K562 (cell line): ENCODE measurements around the gene CUEDC2. TPM values are rescaled to one million over a fixed set of nuclear protein-coding genes. Genes with fewer than 3 reads are reported as not detected.

ENCODE experiments used
- ATAC-seq: fragments of 200-7000 bp; cut with Tn5 transposase; 3 replicates; pipeline ENCODE4 v1.9.1; 2020; ENCODE audit warnings: moderate library complexity
- BruUV-seq: library from RNA; stranded (reverse); fragments of 400-500 nt; replicated peaks from 2 replicates; lab custom pipeline; 2021; lab: Mats Ljungman, UMichigan
- CTCF ChIA-PET: fragments of 300-600 bp; formaldehyde crosslinking; extraction: SDS; loops from one replicate; lab custom pipeline; 2021; ENCODE audit warnings: low intra/inter-chr PET ratio; lab: Yijun Ruan, JAX
- POLR2A ChIA-PET: fragments of 300-600, 350-650 bp; sonication (Branson Sonifier 250); formaldehyde crosslinking; extraction: SDS; loops from one replicate; lab custom pipeline; 2021; ENCODE audit warnings: antibody characterized with exemption, inconsistent platforms; lab: Yijun Ruan, JAX
- DNase-seq, 4 experiments: peaks; one replicate each; pipeline versions ENCODE4 v3.0.0 to v3.0.0-alpha.2; 2011 to 2018; ENCODE audit warnings: low spot score in 3 of 4, mixed read lengths in 3 of 4; ENCODE audit errors: extremely low read depth in 1 of 4
- FAIRE-seq: peaks from 2 replicates; lab custom pipeline; 2011; peaks lifted over from hg19 to GRCh38; lab: Jason Lieb, UNC
- H2AFZ ChIP-seq: 2 replicates; pipeline ENCODE4 v1.6.0; 2011; ENCODE audit warnings: low read depth, low read length, control low read depth, inconsistent platforms
- H3K27ac ChIP-seq: fragments of 200-600 bp; 3 replicates; pipeline ENCODE4 v1.8.0; 2011; ENCODE audit warnings: low read depth, mild to moderate bottlenecking, control low read depth, inconsistent platforms, low read length, moderate library complexity, mixed read lengths; ENCODE audit errors: extremely low read depth
- H3K27me3 ChIP-seq, 2 experiments: fragments of 300-600 bp in 1 of 2; 2 replicates in 1 of 2; 3 replicates in 1 of 2; pipeline versions ENCODE4 v1.6.0 to v1.8.0; 2011; ENCODE audit warnings: inconsistent platforms in 2 of 2, low read length in 2 of 2, mild to moderate bottlenecking in 1 of 2, mixed read lengths in 1 of 2, moderate library complexity in 1 of 2; ENCODE audit not compliant: control insufficient read depth in 2 of 2, insufficient read depth in 2 of 2
- H3K36me3 ChIP-seq: fragments of 300-600 bp; 3 replicates; pipeline ENCODE4 v1.8.0; 2011; ENCODE audit warnings: mild to moderate bottlenecking, low read length, inconsistent platforms; ENCODE audit not compliant: control insufficient read depth, insufficient read depth
- H3K4me1 ChIP-seq, 2 experiments: fragments of 200-600 bp in 1 of 2; replicated peaks in 1 of 2; 2 replicates in 1 of 2; 3 replicates in 1 of 2; pipeline versions ENCODE4 v1.5.1 to v1.8.0; 2011; ENCODE audit warnings: inconsistent platforms in 2 of 2, low read length in 2 of 2, mild to moderate bottlenecking in 1 of 2, mixed read lengths in 1 of 2, moderate library complexity in 1 of 2; ENCODE audit not compliant: control insufficient read depth in 2 of 2, insufficient read depth in 2 of 2
- H3K4me2 ChIP-seq: 2 replicates; pipeline ENCODE4 v1.6.1; 2011; ENCODE audit warnings: low read length, control low read depth, inconsistent platforms, mixed read lengths; ENCODE audit not compliant: insufficient read depth
- H3K4me3 ChIP-seq: fragments of 200-600 bp; sonication (generic), shearing (Covaris generic); 2 replicates; pipeline ENCODE4 v1.5.1; 2016; ENCODE audit warnings: control low read depth, inconsistent platforms
- H3K79me2 ChIP-seq: fragments of 200-600 bp; 3 replicates; pipeline ENCODE4 v1.8.0; 2011; ENCODE audit warnings: low read length, inconsistent platforms; ENCODE audit not compliant: control insufficient read depth, insufficient read depth
- H3K9ac ChIP-seq, 2 experiments: 2 replicates each; pipeline versions ENCODE4 v1.6.0 to v1.6.1; 2011; ENCODE audit warnings: low read depth in 2 of 2, low read length in 2 of 2, control low read depth in 1 of 2, inconsistent platforms in 1 of 2, mild to moderate bottlenecking in 1 of 2, mixed read lengths in 1 of 2; ENCODE audit not compliant: insufficient read depth in 1 of 2
- H3K9me1 ChIP-seq: one replicate; pipeline ENCODE4 v1.6.0; 2011; ENCODE audit warnings: inconsistent platforms, mild to moderate bottlenecking, low read length, moderate library complexity; ENCODE audit not compliant: control insufficient read depth, insufficient read depth
- H3K9me3 ChIP-seq: replicated peaks from 2 replicates; pipeline ENCODE4 v1.5.1; 2011; ENCODE audit warnings: low read depth, low read length, inconsistent platforms; ENCODE audit not compliant: control insufficient read depth, insufficient read depth
- H4K20me1 ChIP-seq: replicated peaks from 2 replicates; pipeline ENCODE4 v1.6.1; 2011; ENCODE audit warnings: low read length, inconsistent platforms, mixed read lengths; ENCODE audit not compliant: control insufficient read depth, insufficient read depth
- BCL6 ChIP-seq: fragments of 250-450 bp; sonication (Bioruptor Pico); IDR thresholded peaks from 2 replicates; pipeline ENCODE4 v1.4.0; 2020
- CGGBP1 ChIP-seq: fragments of 250-450 bp; sonication (Bioruptor Pico); IDR thresholded peaks from 2 replicates; pipeline ENCODE4 v1.9.0; 2021; ENCODE audit warnings: mild to moderate bottlenecking
- E2F6 ChIP-seq, 2 experiments: IDR thresholded peaks; 2 replicates each; pipeline ENCODE4 v1.6.1; 2011; ENCODE audit warnings: borderline replicate concordance in 1 of 2, control low read depth in 1 of 2, low read depth in 1 of 2, low read length in 1 of 2, mild to moderate bottlenecking in 1 of 2, mixed read lengths in 1 of 2, moderate library complexity in 1 of 2; ENCODE audit not compliant: insufficient read depth in 1 of 2, insufficient read length in 1 of 2, poor library complexity in 1 of 2, severe bottlenecking in 1 of 2; ENCODE audit errors: extremely low read depth in 1 of 2
- GTF2E2 ChIP-seq: fragments of 200-800 bp; sonication (Bioruptor generic); IDR thresholded peaks from 2 replicates; pipeline ENCODE4 v1.6.1; 2016; ENCODE audit warnings: missing genetic modification characterization, missing compliant biosample characterization
- KLF6 ChIP-seq: fragments of 250-450 bp; sonication (Bioruptor Pico); IDR thresholded peaks from 2 replicates; pipeline ENCODE4 v1.4.0; 2020; ENCODE audit warnings: mild to moderate bottlenecking, moderate library complexity, borderline replicate concordance
- MAFF ChIP-seq: IDR thresholded peaks from 2 replicates; pipeline ENCODE4 v1.6.1; 2012; ENCODE audit warnings: low read length, improper control_type of control experiment
- RFX1 ChIP-seq: fragments of 450-650 bp; IDR thresholded peaks from 2 replicates; pipeline ENCODE4 v1.6.1; 2016; ENCODE audit warnings: mild to moderate bottlenecking, moderate library complexity
- TGIF2 ChIP-seq: sonication (generic); formaldehyde crosslinking; IDR thresholded peaks from 2 replicates; pipeline ENCODE4 v1.8.1; 2022; ENCODE audit warnings: mild to moderate bottlenecking, missing genetic modification reagents, moderate library complexity
- THRB ChIP-seq: fragments of 450-650 bp; formaldehyde crosslinking; conservative IDR thresholded peaks from 2 replicates; pipeline ENCODE4 v1.4.0; 2022; ENCODE audit warnings: mild to moderate bottlenecking, missing genetic modification characterization
- ZBTB11 ChIP-seq, 3 experiments: fragments of 200-800 bp in 1 of 3; fragments of 250-450 bp in 1 of 3; fragments of 450-650 bp in 1 of 3; sonication (Bioruptor Pico) in 1 of 3; sonication (Bioruptor generic) in 1 of 3; formaldehyde crosslinking in 1 of 3; IDR thresholded peaks; 2 replicates each; pipeline versions ENCODE4 v1.6.1 to v1.8.0; 2016 to 2022; ENCODE audit warnings: mild to moderate bottlenecking in 2 of 3, missing genetic modification characterization in 2 of 3, missing compliant biosample characterization in 1 of 3, moderate library complexity in 1 of 3
- ZNF408 ChIP-seq: fragments of 250-450 bp; sonication (Bioruptor Pico); IDR thresholded peaks from 2 replicates; pipeline ENCODE4 v1.4.0; 2020; ENCODE audit warnings: low read depth, mild to moderate bottlenecking, moderate library complexity
- ZNF655 ChIP-seq: fragments of 250-450 bp; sonication (Bioruptor Pico); IDR thresholded peaks from 2 replicates; pipeline ENCODE4 v1.5.0; 2021
- ZZZ3 ChIP-seq: fragments of 450-650 bp; IDR thresholded peaks from 2 replicates; pipeline ENCODE4 v1.6.1; 2016; ENCODE audit warnings: antibody characterized with exemption, mild to moderate bottlenecking, moderate library complexity
- WGBS: fragments of 100-300 bp; shearing (Covaris generic); methylation state at CpG from one replicate; pipeline ENCODE4 v1.1.6; 2016; ENCODE audit warnings: low coverage, mixed read lengths; ENCODE audit not compliant: insufficient coverage; ENCODE audit errors: missing lambda C conversion rate; 5-methylcytosine and 5-hydroxymethylcytosine counted together
- in situ Hi-C: fragments of 300-500 bp; cut with MboI; formaldehyde crosslinking; loops from 4 replicates; pipeline ENCODE4 v1.15.0; 2018; ENCODE audit warnings: inconsistent platforms, mixed read lengths
- intact Hi-C: fragments of 100-400 bp; cut with micrococcal nuclease; formaldehyde crosslinking; loops from 2 replicates; pipeline ENCODE4 v1.14.2; 2022
- polyA plus RNA-seq, 8 experiments: library from polyadenylated mRNA; depleted of rRNA in 4 of 8; stranded (reverse) in 5 of 8; unstranded in 3 of 8; fragments of >200 nt; fragmentation: Nextera tagmentation in 2 of 8; fragmentation: Illumina TruSeq in 1 of 8; extraction: Ambion mirVana in 2 of 8; extraction: Trizol in 1 of 8; gene quantifications; 2 replicates each; pipeline versions ENCODE4 v1.2.1 to v1.2.3, GENCODE V29; 2011 to 2014; ENCODE audit warnings: inconsistent platforms in 1 of 8, missing spikeins in 1 of 8
- total RNA-seq, 7 experiments: library from RNA; depleted of rRNA in 6 of 7; stranded (reverse); fragments of >200 nt in 6 of 7; fragmentation: Illumina TruSeq in 2 of 7; extraction: Trizol in 2 of 7; gene quantifications; 2 replicates each; pipeline versions ENCODE4 v1.2.1 to v1.2.3, GENCODE V29; 2011 to 2021; ENCODE audit warnings: low replicate concordance in 1 of 7

CUEDC2 gene
- total and polyA plus RNA-seq, 9 of the 15 experiments (the other 6 are each of a cell fraction or from before 2014, with no cell fraction given), result 8.5 to 48.9 (median 27.4) TPM

- ChIA-PET POLR2A (interaction anchor here (0.8 to 1.4 kb wide), 3 partner anchors 9 to 13 kb away, joined by 3 read pairs; no protein-coding TSS in a partner anchor), CTCF (interaction anchor here (0.7 kb wide), 1 partner anchor 63 kb away, joined by 3 read pairs; no protein-coding TSS in a partner anchor)
- no peak overlapping the region for H3K27ac ChIP-seq
- in situ Hi-C loops (no loop called here), intact Hi-C loops (no loop called here)
- 0% methylated on average over 3 of the region's 5 CpGs for whole genome bisulfite sequencing
- H3K4me3 ChIP-seq, result no peak overlapping the region
- no peak overlapping the region for H2AFZ ChIP-seq
- peak; percentile 30; the same call in 1 of the 3 replicates for ATAC-seq
- peaks cover 10 to 44% of the 10 kb centered on the region in 2 experiments; a peak in 3 of 5 replicates for H3K27me3 ChIP-seq
- H3K9ac ChIP-seq, result no peak overlapping the region
- no peaks in the 10 kb centered on the region for H3K36me3 ChIP-seq
- peaks cover 0 to 35% of the 10 kb centered on the region in 2 experiments; a peak in 3 of 5 replicates for H3K4me1 ChIP-seq
- no peaks in the 10 kb centered on the region for H3K79me2 ChIP-seq
- no peak for FAIRE-seq
- no peaks in the 10 kb centered on the region for H3K9me1 ChIP-seq
- H4K20me1 ChIP-seq, result no peaks in the 10 kb centered on the region
- no peak overlapping the region for H3K4me2 ChIP-seq
- no peaks in the 10 kb centered on the region for H3K9me3 ChIP-seq
- no TSS peak for BruUV-seq
- DNase-seq, result peak in 3 of 4 experiments; percentile 35 to 50 (median 45)
- TF ChIP-seq KLF6 (CRISPR knock-in tag) (no peak), E2F6 (IDR thresholded peaks at IDR 0.05; ENCODE audit: borderline replicate concordance in 1 of 2, extremely low read depth in 1 of 2, insufficient read depth in 1 of 2, insufficient read length in 1 of 2, low read depth in 1 of 2, low read length in 1 of 2, poor library complexity in 1 of 2, severe bottlenecking in 1 of 2) (no peak), ZNF655 (CRISPR knock-in tag) (no peak), RFX1 (peak; percentile 95), THRB (CRISPR knock-in tag) (no peak), ZNF408 (CRISPR knock-in tag) (no peak), ZBTB11 (CRISPR knock-in tag; IDR thresholded peaks at IDR 0.05) (no peak), BCL6 (CRISPR knock-in tag) (no peak), TGIF2 (CRISPR knock-in tag) (no peak), MAFF (no peak), ZZZ3 (no peak), GTF2E2 (no peak), CGGBP1 (no peak)
These were observed 19.2 kb downstream of the CUEDC2 start for GRCh38 chr10:102413053-102413705.
